GM19328 (cell line): ENCODE measurements around the gene CFHR3.
"Not testable (repeated sequence)": the region's sequence is repeated elsewhere in the genome, so short reads cannot be mapped to it uniquely, and the experiment has no call there.

Experiments used
- ATAC-seq: cut with Tn5 transposase; IDR thresholded peaks from one replicate; pipeline ENCODE4 v1.9.1; 2021; ENCODE audit warnings: mild to moderate bottlenecking, moderate library complexity; ENCODE audit not compliant: unreplicated experiment

CFHR3 gene

GRCh38 chr1:196774603-196775002, at the start of gene CFHR3:
Gene CFHR3, plus strand, starts transcription at chr1:196774840. Its CDS starts 47 bp downstream, at chr1:196774887.
- no peak for ATAC-seq

- ATAC-seq, result no peak
Measured at GRCh38 chr1:196732526-196732925, 42.1 kb upstream of the CFHR3 start.

- ATAC-seq, result no peak
Measured at GRCh38 chr1:196733091-196733970, 41.3 kb upstream of the CFHR3 start.

- ATAC-seq, result no peak
Measured at GRCh38 chr1:196734006-196734405, 40.6 kb upstream of the CFHR3 start.

- ATAC-seq, result no peak
Measured at GRCh38 chr1:196734460-196734859, 40.2 kb upstream of the CFHR3 start.

- ATAC-seq, result no peak
Measured at GRCh38 chr1:196738730-196739129, 35.9 kb upstream of the CFHR3 start.

GRCh38 chr1:196743244-196743643, 31.4 kb upstream of the CFHR3 start:
- peak; percentile 82 for ATAC-seq

GRCh38 chr1:196765019-196765740, 9.5 kb upstream of the CFHR3 start:
- not testable (repeated sequence) for ATAC-seq

- not testable (repeated sequence) for ATAC-seq
Measured at GRCh38 chr1:196769823-196770222, 4.8 kb upstream of the CFHR3 start.

- ATAC-seq, result no peak
Measured at GRCh38 chr1:196773713-196774112, 927 bp upstream of the CFHR3 start.

- ATAC-seq, result no peak
Measured at GRCh38 chr1:196774175-196774574, 465 bp upstream of the CFHR3 start.

- ATAC-seq, result no peak
Measured at GRCh38 chr1:196777603-196778002, 3.0 kb downstream of the CFHR3 start.

- no peak for ATAC-seq
Measured at GRCh38 chr1:196779093-196779492, 4.5 kb downstream of the CFHR3 start.

- not testable (repeated sequence) for ATAC-seq
Measured at GRCh38 chr1:196791252-196791651, 16.6 kb downstream of the CFHR3 start.

GRCh38 chr1:196794103-196794502, 19.5 kb downstream of the CFHR3 start:
- ATAC-seq, result not testable (repeated sequence)

GRCh38 chr1:196797891-196798290, 23.3 kb downstream of the CFHR3 start:
- ATAC-seq, result no peak

GRCh38 chr1:196801920-196802319, 27.3 kb downstream of the CFHR3 start:
- ATAC-seq, result not testable (repeated sequence)

- no peak for ATAC-seq
Measured at GRCh38 chr1:196808529-196809235, 34.0 kb downstream of the CFHR3 start.

GRCh38 chr1:196817442-196817841, 42.8 kb downstream of the CFHR3 start:
- ATAC-seq, result not testable (repeated sequence)

- not testable (repeated sequence) for ATAC-seq
Measured at GRCh38 chr1:196819531-196819930, 44.9 kb downstream of the CFHR3 start, which contains the start of gene CFHR1. Gene CFHR1, plus strand, starts transcription at chr1:196819731. Its CDS starts 114 bp downstream, at chr1:196819845.

GRCh38 chr1:196827860-196828259, 53.2 kb downstream of the CFHR3 start:
- peak; percentile 62 for ATAC-seq
